Measurements from ENCODE around the gene GP5. TPM values are rescaled to one million over a fixed set of nuclear protein-coding genes. Genes with fewer than 3 reads are reported as not detected.
A peak's percentile ranks its signal among the peaks of the same experiment; 100 is the strongest.

The GP5 gene
- total and polyA plus RNA-seq, 9 of the 15 experiments (the other 6 are each of a cell fraction or from before 2014, with no cell fraction given), result 0.03 to 0.04 (median 0.04) TPM; not detected in 6

DNA sequence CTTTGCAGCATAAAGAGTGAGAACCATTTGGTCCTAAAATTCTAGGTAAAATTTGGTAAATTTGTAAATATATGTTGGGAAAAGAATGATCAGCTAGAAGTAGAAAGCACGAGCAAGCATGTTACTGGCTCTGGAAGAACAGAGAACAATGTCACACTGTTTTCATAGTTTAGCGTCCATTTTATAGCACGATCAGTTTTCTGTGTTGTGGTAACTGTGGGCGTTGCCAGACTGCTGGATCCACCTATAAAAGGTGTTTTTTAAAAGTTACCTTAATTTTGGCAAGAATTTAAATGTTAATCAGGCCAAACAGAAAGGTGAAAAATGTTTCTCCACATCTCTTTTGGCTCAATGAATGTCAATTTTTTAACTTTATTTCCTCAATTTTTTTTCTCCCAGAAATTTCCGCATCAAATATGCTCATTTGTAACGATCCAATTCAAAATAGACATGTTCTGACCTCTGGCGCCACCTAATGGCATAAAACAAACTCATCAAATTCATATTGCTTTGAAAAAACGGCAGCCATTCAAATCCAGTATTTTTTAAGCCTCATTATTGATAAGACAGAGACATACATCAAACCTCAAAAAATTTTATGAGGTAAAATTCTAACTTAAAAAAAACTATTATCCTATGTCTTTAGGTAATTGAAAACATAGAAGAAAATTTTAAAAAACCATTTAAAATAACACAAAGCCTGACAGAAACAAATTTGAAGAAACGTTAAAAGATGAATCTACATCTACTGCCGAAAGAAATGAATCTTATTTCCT is 5.5 kb upstream of the GP5 start:
- in situ Hi-C loops (cut with MboI), result loop anchor here (5.0 kb wide), 1 partner anchor 67 kb away; no protein-coding TSS in a partner anchor
- no peaks in the 10 kb centered on the region for H4K20me1 ChIP-seq (replicated peaks; ENCODE audit: control insufficient read depth, insufficient read depth, low read length)
- no peaks in the 10 kb centered on the region for H3K27me3 ChIP-seq (ENCODE audit: control insufficient read depth in 2 of 2, insufficient read depth in 2 of 2, low read length in 2 of 2)
- ChIA-PET CTCF (ENCODE audit: low intra/inter-chr PET ratio) (interaction anchor here (0.7 to 2.4 kb wide), 7 partner anchors 12 to 1592 kb away, joined by 3 to 19 read pairs (median 4); no protein-coding TSS in a partner anchor), POLR2A (no interaction called here)
- H3K9me3 ChIP-seq (replicated peaks; ENCODE audit: control insufficient read depth, insufficient read depth, low read depth, low read length), result no peaks in the 10 kb centered on the region
- H3K79me2 ChIP-seq (ENCODE audit: control insufficient read depth, insufficient read depth, low read length), result no peaks in the 10 kb centered on the region
- BruUV-seq (replicated peaks), result TSS peak; percentile 30
- H3K4me2 ChIP-seq (ENCODE audit: insufficient read depth, low read length), result no peak overlapping the region
- intact Hi-C loops (cut with micrococcal nuclease), result loop anchor here (1.0 to 2.0 kb wide), 2 partner anchors 60 to 71 kb away; no protein-coding TSS in a partner anchor
- H3K4me3 ChIP-seq, result no peak overlapping the region
- DNase-seq (ENCODE audit: extremely low read depth in 1 of 4, low spot score in 3 of 4), result peak in 1 of 4 experiments; percentile 73
- H3K9ac ChIP-seq (ENCODE audit: insufficient read depth in 1 of 2, low read depth in 2 of 2, low read length in 2 of 2), result no peak overlapping the region
- no peak overlapping the region for H2AFZ ChIP-seq (ENCODE audit: low read depth, low read length)
- 0 out of 3 replicates have a peak, but pooled peaks have one; percentile 33 for ATAC-seq
- H3K36me3 ChIP-seq (ENCODE audit: control insufficient read depth, insufficient read depth, low read length), result peaks cover 42% of the 10 kb centered on the region
- WGBS (ENCODE audit: insufficient coverage, low coverage, missing lambda C conversion rate), result 48% methylated on average over 10 of the region's 10 CpGs
- no peaks in the 10 kb centered on the region for H3K9me1 ChIP-seq (ENCODE audit: control insufficient read depth, insufficient read depth, low read length)
- no peak overlapping the region for H3K27ac ChIP-seq (ENCODE audit: extremely low read depth, low read depth, low read length)
- H3K4me1 ChIP-seq (replicated peaks in 1 of 2; ENCODE audit: control insufficient read depth in 2 of 2, insufficient read depth in 2 of 2, low read length in 2 of 2), result no peaks in the 10 kb centered on the region; a peak in 2 of 5 replicates
- peak; percentile 61 for FAIRE-seq
- TF ChIP-seq ZNF384 (IDR thresholded peaks at IDR 0.05; ENCODE audit: low read depth, low read length) (peak; percentile 39; the same call in 1 of the 2 replicates), SMC3 (conservative IDR thresholded peaks at IDR 0.05; ENCODE audit: insufficient read depth, low read depth, low read length) (0 out of 2 replicates have a peak, but pooled peaks have one; percentile 30), KAT8 (IDR thresholded peaks at IDR 0.05; ENCODE audit: low read depth) (no peak), TCFL5 (CRISPR knock-in tag; conservative IDR thresholded peaks at IDR 0.05) (no peak), SREBF1 (IDR thresholded peaks at IDR 0.05; ENCODE audit: borderline replicate concordance, low read depth, low read length) (no peak), FOXM1 (IDR thresholded peaks at IDR 0.05; ENCODE audit: low read depth) (0 out of 2 replicates have a peak, but pooled peaks have one; percentile 19), FOXM1 (CRISPR knock-in tag; IDR thresholded peaks at IDR 0.05; ENCODE audit: low read depth) (no peak)
- TF ChIP-seq, protein P1, sequence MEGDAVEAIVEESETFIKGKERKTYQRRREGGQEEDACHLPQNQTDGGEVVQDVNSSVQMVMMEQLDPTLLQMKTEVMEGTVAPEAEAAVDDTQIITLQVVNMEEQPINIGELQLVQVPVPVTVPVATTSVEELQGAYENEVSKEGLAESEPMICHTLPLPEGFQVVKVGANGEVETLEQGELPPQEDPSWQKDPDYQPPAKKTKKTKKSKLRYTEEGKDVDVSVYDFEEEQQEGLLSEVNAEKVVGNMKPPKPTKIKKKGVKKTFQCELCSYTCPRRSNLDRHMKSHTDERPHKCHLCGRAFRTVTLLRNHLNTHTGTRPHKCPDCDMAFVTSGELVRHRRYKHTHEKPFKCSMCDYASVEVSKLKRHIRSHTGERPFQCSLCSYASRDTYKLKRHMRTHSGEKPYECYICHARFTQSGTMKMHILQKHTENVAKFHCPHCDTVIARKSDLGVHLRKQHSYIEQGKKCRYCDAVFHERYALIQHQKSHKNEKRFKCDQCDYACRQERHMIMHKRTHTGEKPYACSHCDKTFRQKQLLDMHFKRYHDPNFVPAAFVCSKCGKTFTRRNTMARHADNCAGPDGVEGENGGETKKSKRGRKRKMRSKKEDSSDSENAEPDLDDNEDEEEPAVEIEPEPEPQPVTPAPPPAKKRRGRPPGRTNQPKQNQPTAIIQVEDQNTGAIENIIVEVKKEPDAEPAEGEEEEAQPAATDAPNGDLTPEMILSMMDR (IDR thresholded peaks at IDR 0.05 in 2 of 3, conservative IDR thresholded peaks at IDR 0.05 in 1 of 3; ENCODE audit: insufficient read depth in 2 of 3, low read depth in 1 of 3, low read length in 3 of 3), result peak; percentile 46 to 81 (median 58); a peak in 5 of 6 replicates
- TF ChIP-seq, protein P2, sequence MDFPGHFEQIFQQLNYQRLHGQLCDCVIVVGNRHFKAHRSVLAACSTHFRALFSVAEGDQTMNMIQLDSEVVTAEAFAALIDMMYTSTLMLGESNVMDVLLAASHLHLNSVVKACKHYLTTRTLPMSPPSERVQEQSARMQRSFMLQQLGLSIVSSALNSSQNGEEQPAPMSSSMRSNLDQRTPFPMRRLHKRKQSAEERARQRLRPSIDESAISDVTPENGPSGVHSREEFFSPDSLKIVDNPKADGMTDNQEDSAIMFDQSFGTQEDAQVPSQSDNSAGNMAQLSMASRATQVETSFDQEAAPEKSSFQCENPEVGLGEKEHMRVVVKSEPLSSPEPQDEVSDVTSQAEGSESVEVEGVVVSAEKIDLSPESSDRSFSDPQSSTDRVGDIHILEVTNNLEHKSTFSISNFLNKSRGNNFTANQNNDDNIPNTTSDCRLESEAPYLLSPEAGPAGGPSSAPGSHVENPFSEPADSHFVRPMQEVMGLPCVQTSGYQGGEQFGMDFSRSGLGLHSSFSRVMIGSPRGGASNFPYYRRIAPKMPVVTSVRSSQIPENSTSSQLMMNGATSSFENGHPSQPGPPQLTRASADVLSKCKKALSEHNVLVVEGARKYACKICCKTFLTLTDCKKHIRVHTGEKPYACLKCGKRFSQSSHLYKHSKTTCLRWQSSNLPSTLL (IDR thresholded peaks at IDR 0.05), result no peak

Measured in K562 (cell line).